IMR-90 (cell line): ENCODE measurements around the gene ADGRD1. TPM values are rescaled to one million over a fixed set of nuclear protein-coding genes. Genes with fewer than 3 reads are reported as not detected.

Experiments
- ATAC-seq: fragments of 200-7000 bp; cut with Tn5 transposase; 2 replicates; pipeline ENCODE4 v1.9.1; 2020; ENCODE audit warnings: low read depth, mild to moderate bottlenecking, moderate library complexity
- BruUV-seq: library from RNA; stranded (reverse); fragments of 400-500 nt; replicated peaks from 2 replicates; lab custom pipeline; 2021; lab: Mats Ljungman, UMichigan
- CTCF ChIA-PET: fragments of 300-600 bp; formaldehyde crosslinking; extraction: SDS; loops from one replicate; lab custom pipeline; 2021; ENCODE audit warnings: antibody characterized with exemption; lab: Yijun Ruan, JAX
- POLR2A ChIA-PET: fragments of 300-600 bp; sonication (Branson Sonifier 250); formaldehyde crosslinking; loops from one replicate; lab custom pipeline; 2022; ENCODE audit warnings: antibody characterized with exemption; ENCODE audit not compliant: unreplicated experiment; lab: Charles Lee
- DNase-seq: peaks from one replicate; pipeline ENCODE4 v3.0.0; 2013
- H2AFZ ChIP-seq: replicated peaks from 2 replicates; pipeline ENCODE3; 2013; ENCODE audit warnings: low read length, mild to moderate bottlenecking; ENCODE audit not compliant: poor library complexity
- H2AK5ac ChIP-seq: 2 replicates; pipeline ENCODE4 v1.6.1; 2013; ENCODE audit warnings: low read depth, low read length, inconsistent platforms
- H2AK9ac ChIP-seq: replicated peaks from 2 replicates; pipeline ENCODE3; 2013; ENCODE audit warnings: mild to moderate bottlenecking, low read depth, low read length, moderate library complexity; ENCODE audit not compliant: poor library complexity
- H2BK120ac ChIP-seq: 2 replicates; pipeline ENCODE4 v1.6.1; 2013; ENCODE audit warnings: low read depth, low read length, inconsistent platforms
- H2BK15ac ChIP-seq: 3 replicates; pipeline ENCODE4 v1.6.1; 2013; ENCODE audit warnings: low read depth, low read length, inconsistent platforms
- H2BK20ac ChIP-seq: 2 replicates; pipeline ENCODE4 v1.6.1; 2013; ENCODE audit warnings: low read depth, mild to moderate bottlenecking, inconsistent platforms, low read length, moderate library complexity
- H2BK5ac ChIP-seq: 2 replicates; pipeline ENCODE4 v1.6.1; 2013; ENCODE audit warnings: mild to moderate bottlenecking, low read depth, low read length, inconsistent platforms; ENCODE audit not compliant: poor library complexity, severe bottlenecking
- H3K14ac ChIP-seq: replicated peaks from 2 replicates; pipeline ENCODE4 v1.6.1; 2013; ENCODE audit warnings: low read depth, low read length, inconsistent platforms
- H3K18ac ChIP-seq: 2 replicates; pipeline ENCODE4 v1.6.1; 2013; ENCODE audit warnings: low read depth, low read length, control low read depth
- H3K23ac ChIP-seq: 2 replicates; pipeline ENCODE4 v1.6.1; 2013; ENCODE audit warnings: low read depth, low read length, inconsistent platforms
- H3K27ac ChIP-seq: 2 replicates; pipeline ENCODE4 v1.5.1; 2013; ENCODE audit warnings: mild to moderate bottlenecking, control low read depth, low read length; ENCODE audit not compliant: insufficient read depth
- H3K27me3 ChIP-seq: 2 replicates; pipeline ENCODE4 v1.6.1; 2013; ENCODE audit warnings: low read length; ENCODE audit not compliant: control insufficient read depth, insufficient read depth
- H3K36me3 ChIP-seq: 2 replicates; pipeline ENCODE4 v1.6.1; 2013; ENCODE audit warnings: low read length, mixed read lengths; ENCODE audit not compliant: control insufficient read depth, insufficient read depth
- H3K4ac ChIP-seq: 2 replicates; pipeline ENCODE4 v1.6.1; 2013; ENCODE audit warnings: low read depth, low read length, inconsistent platforms
- H3K4me1 ChIP-seq: 2 replicates; pipeline ENCODE4 v1.6.1; 2013; ENCODE audit warnings: low read length, mixed read lengths; ENCODE audit not compliant: control insufficient read depth, insufficient read depth
- H3K4me2 ChIP-seq: 2 replicates; pipeline ENCODE4 v1.6.1; 2013; ENCODE audit warnings: low read depth, mild to moderate bottlenecking, control low read depth, low read length, moderate library complexity
- H3K4me3 ChIP-seq: 2 replicates; pipeline ENCODE4 v1.5.1; 2013; ENCODE audit warnings: low read depth, mild to moderate bottlenecking, control low read depth, low read length, moderate library complexity; ENCODE audit not compliant: insufficient read depth
- H3K56ac ChIP-seq: 2 replicates; pipeline ENCODE4 v1.6.1; 2013; ENCODE audit warnings: low read length, inconsistent platforms; ENCODE audit not compliant: insufficient read depth; ENCODE audit errors: extremely low read depth
- H3K79me1 ChIP-seq, 2 experiments: 2 replicates each; pipeline ENCODE4 v1.6.1; 2013; ENCODE audit warnings: low read length in 2 of 2, inconsistent platforms in 1 of 2, low read depth in 1 of 2
- H3K9ac ChIP-seq: 2 replicates; pipeline ENCODE4 v1.6.1; 2013; ENCODE audit warnings: low read depth, low read length, control low read depth
- H3K9me1 ChIP-seq: 2 replicates; pipeline ENCODE4 v1.6.1; 2013; ENCODE audit warnings: low read length, inconsistent platforms; ENCODE audit not compliant: insufficient read depth
- H3K9me3 ChIP-seq: 2 replicates; pipeline ENCODE4 v1.6.1; 2013; ENCODE audit warnings: low read length; ENCODE audit not compliant: control insufficient read depth, insufficient read depth
- H4K20me1 ChIP-seq: 2 replicates; pipeline ENCODE4 v1.6.1; 2013; ENCODE audit warnings: low read length, inconsistent platforms; ENCODE audit not compliant: insufficient read depth
- H4K5ac ChIP-seq: 2 replicates; pipeline ENCODE4 v1.6.1; 2013; ENCODE audit warnings: mild to moderate bottlenecking, low read depth, low read length, control low read depth
- H4K8ac ChIP-seq, 2 experiments: 2 replicates each; pipeline ENCODE4 v1.6.1; 2013; ENCODE audit warnings: low read depth in 2 of 2, low read length in 2 of 2, control low read depth in 1 of 2, inconsistent platforms in 1 of 2
- H4K91ac ChIP-seq: 2 replicates; pipeline ENCODE4 v1.6.1; 2013; ENCODE audit warnings: low read depth, low read length, inconsistent platforms; ENCODE audit not compliant: insufficient read depth
- CEBPB ChIP-seq: IDR thresholded peaks from 2 replicates; pipeline ENCODE4 v1.6.1; 2012; ENCODE audit warnings: low read depth, low read length, improper control_type of control experiment
- CHD1 ChIP-seq: IDR thresholded peaks from 2 replicates; pipeline ENCODE4 v1.6.1; 2012; ENCODE audit warnings: low read depth, low read length, improper control_type of control experiment
- CTCF ChIP-seq: conservative IDR thresholded peaks from 2 replicates; pipeline ENCODE4 v1.5.1; 2012; ENCODE audit warnings: mild to moderate bottlenecking, low read depth, low read length, improper control_type of control experiment
- ELK1 ChIP-seq: fragments of 150-350 bp; IDR thresholded peaks from 2 replicates; pipeline ENCODE4 v1.6.1; 2016; ENCODE audit warnings: low read depth, mild to moderate bottlenecking, low read length, moderate library complexity, borderline replicate concordance
- FOS ChIP-seq: fragments of 150-350 bp; IDR thresholded peaks from 2 replicates; pipeline ENCODE4 v1.6.1; 2016; ENCODE audit warnings: low read depth, low read length
- MAFK ChIP-seq: IDR thresholded peaks from 2 replicates; pipeline ENCODE4 v1.6.1; 2012; ENCODE audit warnings: low read depth, low read length, improper control_type of control experiment
- MAZ ChIP-seq: IDR thresholded peaks from 2 replicates; pipeline ENCODE4 v1.6.1; 2012; ENCODE audit warnings: low read depth, mild to moderate bottlenecking, low read length, improper control_type of control experiment, moderate library complexity, borderline replicate concordance
- MXI1 ChIP-seq: IDR thresholded peaks from 2 replicates; pipeline ENCODE4 v1.6.1; 2012; ENCODE audit warnings: low read depth, mild to moderate bottlenecking, low read length, moderate library complexity, borderline replicate concordance
- NFE2L2 ChIP-seq: fragments of 150-350 bp; IDR thresholded peaks from 2 replicates; pipeline ENCODE4 v1.6.1; 2016; ENCODE audit warnings: low read depth, mild to moderate bottlenecking, low read length
- RFX5 ChIP-seq: IDR thresholded peaks from 2 replicates; pipeline ENCODE4 v1.8.0; 2012; ENCODE audit warnings: low read depth, mild to moderate bottlenecking, low read length, moderate library complexity
- SMC3 ChIP-seq: fragments of 150-350 bp; IDR thresholded peaks from 2 replicates; pipeline ENCODE4 v1.6.1; 2016; ENCODE audit warnings: low read depth, mild to moderate bottlenecking, antibody characterized with exemption, low read length, moderate library complexity
- USF2 ChIP-seq: fragments of 150-350 bp; IDR thresholded peaks from 2 replicates; pipeline ENCODE4 v1.6.1; 2017; ENCODE audit warnings: mild to moderate bottlenecking, antibody characterized with exemption, low read length, low read depth
- WGBS, 2 experiments: methylation state at CpG; one replicate each; pipeline versions ENCODE4 v1.1.5 to v1.1.7; 2013; ENCODE audit warnings: missing lambda C conversion rate in 2 of 2; ENCODE audit not compliant: insufficient read length in 1 of 2; ENCODE audit errors: extremely low coverage in 2 of 2; 5-methylcytosine and 5-hydroxymethylcytosine counted together
- dilution Hi-C: fragments of 300-500 bp; cut with HindIII; formaldehyde crosslinking; loops from one replicate; pipeline ENCODE4 v1.14.3; 2018; ENCODE audit warnings: low sequenced_read_pairs; ENCODE audit not compliant: unreplicated experiment
- in situ Hi-C: fragments of 300-500 bp; cut with MboI; formaldehyde crosslinking; loops from 3 replicates; pipeline ENCODE4 v1.14.3; 2019; ENCODE audit warnings: low sequenced_read_pairs, inconsistent platforms, mixed read lengths
- intact Hi-C: fragments of 100-400 bp; cut with micrococcal nuclease; formaldehyde crosslinking; loops from 2 replicates; pipeline ENCODE4 v1.10.0; 2022
- polyA plus RNA-seq, 3 experiments: library from polyadenylated mRNA; depleted of rRNA; stranded (reverse); fragments of >200 nt; gene quantifications; 2 replicates each; pipeline ENCODE4 v1.2.3, GENCODE V29; 2012; ENCODE audit warnings: low replicate concordance in 1 of 3
- total RNA-seq: library from RNA; depleted of rRNA; stranded (reverse); fragments of >200 nt; gene quantifications from 2 replicates; pipeline ENCODE4 v1.2.3, GENCODE V29; 2012

ADGRD1 gene
- total and polyA plus RNA-seq, 2 of the 4 experiments (the other 2 are of a cell fraction), result not detected

GRCh38 chr12:130957304-130957621 lies 3.6 kb downstream of the ADGRD1 start (continued):
- no peak for TF ChIP-seq USF2

GRCh38 chr12:130958557-130959140 lies 4.9 kb downstream of the ADGRD1 start:
- Histone ChIP-seq H3K4me1 (no peaks in the 10 kb centered on the region), H3K23ac (no peak overlapping the region), H3K9ac (no peak overlapping the region), H3K4me3 (no peak overlapping the region), H2BK20ac (no peak overlapping the region), H4K20me1 (no peaks in the 10 kb centered on the region), H2AFZ (no peak overlapping the region), H4K91ac (no peak overlapping the region), H3K79me1 (no peaks in the 10 kb centered on the region), H4K8ac (no peak overlapping the region), H2BK15ac (no peak overlapping the region), H3K36me3 (no peaks in the 10 kb centered on the region), H2AK5ac (no peak overlapping the region), H3K9me3 (peaks cover 24% of the 10 kb centered on the region), H2BK5ac (no peak overlapping the region), H3K18ac (no peak overlapping the region), H3K27me3 (no peaks in the 10 kb centered on the region), H3K56ac (no peak overlapping the region), H2AK9ac (no peak overlapping the region), H3K4ac (no peak overlapping the region), H3K14ac (no peak overlapping the region), H4K5ac (no peak overlapping the region), H3K27ac (no peak overlapping the region), H2BK120ac (no peak overlapping the region), H3K4me2 (no peak overlapping the region), H3K9me1 (no peaks in the 10 kb centered on the region)
- CTCF ChIA-PET, result no interaction called here
- WGBS, 2 experiments, result 91% methylated on average over 14 of the region's 26 CpGs; no CpG with 5 or more reads in 1 of the 2 experiments
- dilution Hi-C loops, result no loop called here
- POLR2A ChIA-PET, result no interaction called here
- BruUV-seq, result no TSS peak
- DNase-seq (no peak), ATAC-seq (no peak)
- intact Hi-C loops, result no loop called here
- no peak for TF ChIP-seq CTCF
- TF ChIP-seq SMC3, result no peak
- TF ChIP-seq MXI1, result no peak
- no peak for TF ChIP-seq FOS
- TF ChIP-seq MAFK, result no peak
- no peak for TF ChIP-seq USF2
- TF ChIP-seq NFE2L2, result no peak
- TF ChIP-seq MAZ, result no peak
- TF ChIP-seq CEBPB, result no peak
- no peak for TF ChIP-seq ELK1
- TF ChIP-seq CHD1, result no peak
- no peak for TF ChIP-seq RFX5
- in situ Hi-C loops, result no loop called here
